ENCODE data around the gene IFI44. TPM values are rescaled to one million over a fixed set of nuclear protein-coding genes. Genes with fewer than 3 reads are reported as not detected.
A peak's percentile ranks its signal among the peaks of the same experiment; 100 is the strongest.

Gene IFI44
- total RNA-seq, 2 experiments from 2014 or later = 43.1 to 55.4 TPM

- DNase-seq (no peak), ATAC-seq (no peak)
- intact Hi-C loops (cut with DNase I, micrococcal nuclease) = loop anchor here in 1 of 2 experiments (10.0 kb wide), 1 partner anchor 675 kb away; the partner anchor contains the start of gene FUBP1
- Mint-ChIP-seq H3K9me3 (ENCODE audit: low read depth) (peaks cover 19% of the 10 kb centered on the region), H3K36me3 (ENCODE audit: low read depth) (peaks cover 29% of the 10 kb centered on the region), H3K4me1 (peaks cover 54% of the 10 kb centered on the region), H3K27me3 (no peaks in the 10 kb centered on the region), H3K27ac (peak overlapping the region; percentile 84), H3K4me3 (peak overlapping the region; percentile 76)
- ChIA-PET CTCF (interaction anchor here (0.8 to 1.7 kb wide), 9 partner anchors 15 to 505 kb away, joined by 3 to 12 read pairs (median 5); partner anchors contain the start of gene IFI44L), POLR2A (no interaction called here)
These were observed 556 bp downstream of the IFI44 start for GRCh38 chr1:78650114-78650660.

GRCh38 chr1:78651241-78651640 lies 1.6 kb downstream of the IFI44 start:
- POLR2A ChIA-PET = no interaction called here
- peak; percentile 68 for ATAC-seq
- Mint-ChIP-seq H3K9me3 (ENCODE audit: low read depth) (peaks cover 15% of the 10 kb centered on the region), H3K4me1 (peaks cover 48% of the 10 kb centered on the region), H3K4me3 (peak overlapping the region; percentile 76), H3K27me3 (no peaks in the 10 kb centered on the region), H3K27ac (peak overlapping the region; percentile 84), H3K36me3 (ENCODE audit: low read depth) (peaks cover 38% of the 10 kb centered on the region)
- intact Hi-C loops (cut with DNase I, micrococcal nuclease) = loop anchor here in 1 of 2 experiments (10.0 kb wide), 1 partner anchor 676 kb away; the partner anchor contains the start of gene FUBP1
- CTCF ChIA-PET = interaction anchor here (0.8 to 1.0 kb wide), 3 partner anchors 22 to 1074 kb away, joined by 3 read pairs; no protein-coding TSS in a partner anchor
- DNase-seq = peak; percentile 35

- peaks cover 33% of the 10 kb centered on the region for H3K36me3 Mint-ChIP-seq (ENCODE audit: low read depth)
- DNase-seq (no peak), ATAC-seq (no peak)
- intact Hi-C loops (cut with DNase I, micrococcal nuclease) = loop anchor here in 1 of 2 experiments (10.0 kb wide), 1 partner anchor 677 kb away; the partner anchor contains the start of gene FUBP1
- H3K27me3 Mint-ChIP-seq = no peaks in the 10 kb centered on the region
- CTCF ChIA-PET = no interaction called here
- peaks cover 12% of the 10 kb centered on the region for H3K9me3 Mint-ChIP-seq (ENCODE audit: low read depth)
- H3K4me3 Mint-ChIP-seq = peak overlapping the region; percentile 76
- H3K27ac Mint-ChIP-seq = peak overlapping the region; percentile 84
- POLR2A ChIA-PET = no interaction called here
- peaks cover 40% of the 10 kb centered on the region for H3K4me1 Mint-ChIP-seq
These were observed 2.5 kb downstream of the IFI44 start for GRCh38 chr1:78652019-78652560.

- no peak overlapping the region for H3K27ac Mint-ChIP-seq
- DNase-seq (no peak), ATAC-seq (no peak)
- CTCF ChIA-PET = interaction anchor here (1.8 kb wide), 1 partner anchor 36 kb away, joined by 4 read pairs; no protein-coding TSS in a partner anchor
- H3K4me1 Mint-ChIP-seq = peaks cover 9% of the 10 kb centered on the region
- no peaks in the 10 kb centered on the region for H3K27me3 Mint-ChIP-seq
- intact Hi-C loops (cut with DNase I, micrococcal nuclease) = loop anchor here in 1 of 2 experiments (10.0 kb wide), 1 partner anchor 684 kb away; the partner anchor contains the start of gene FUBP1
- H3K9me3 Mint-ChIP-seq (ENCODE audit: low read depth) = no peaks in the 10 kb centered on the region
- H3K36me3 Mint-ChIP-seq (ENCODE audit: low read depth) = peaks cover 45% of the 10 kb centered on the region
- POLR2A ChIA-PET = interaction anchor here (0.5 kb wide), 1 partner anchor 586 kb away, joined by 3 read pairs; no protein-coding TSS in a partner anchor
- H3K4me3 Mint-ChIP-seq = no peak overlapping the region
These were observed 9.3 kb downstream of the IFI44 start for GRCh38 chr1:78658901-78659300.

- Mint-ChIP-seq H3K27ac (no peak overlapping the region), H3K4me3 (no peak overlapping the region), H3K36me3 (ENCODE audit: low read depth) (peaks cover 25% of the 10 kb centered on the region), H3K9me3 (ENCODE audit: low read depth) (no peaks in the 10 kb centered on the region), H3K4me1 (peaks cover 2% of the 10 kb centered on the region), H3K27me3 (no peaks in the 10 kb centered on the region)
- DNase-seq = no peak
- ChIA-PET CTCF (no interaction called here), POLR2A (no interaction called here)
- no peak for ATAC-seq
- intact Hi-C loops (cut with DNase I, micrococcal nuclease) = no loop called here
These were observed 14.3 kb downstream of the IFI44 start for GRCh38 chr1:78663923-78664322.

GRCh38 chr1:78664763-78665162 lies 15.1 kb downstream of the IFI44 start:
- Mint-ChIP-seq H3K9me3 (ENCODE audit: low read depth) (no peaks in the 10 kb centered on the region), H3K27ac (no peak overlapping the region), H3K36me3 (ENCODE audit: low read depth) (peaks cover 22% of the 10 kb centered on the region), H3K27me3 (no peaks in the 10 kb centered on the region), H3K4me3 (no peak overlapping the region), H3K4me1 (peaks cover under 1% of the 10 kb centered on the region)
- CTCF ChIA-PET = interaction anchor here (0.9 to 1.0 kb wide), 2 partner anchors 15 to 519 kb away, joined by 4 read pairs; partner anchors contain the start of gene IFI44
- ATAC-seq (peak; percentile 87), DNase-seq (no peak)
- POLR2A ChIA-PET = no interaction called here
- intact Hi-C loops (cut with DNase I, micrococcal nuclease) = no loop called here

GRCh38 chr1:78665809-78666208 lies 16.2 kb downstream of the IFI44 start:
- no peak overlapping the region for H3K27ac Mint-ChIP-seq
- ATAC-seq = no peak

GRCh38 chr1:78667939-78668338 lies 18.3 kb downstream of the IFI44 start:
- ChIA-PET CTCF (interaction anchor here (0.7 to 4.4 kb wide), 3 partner anchors 8 to 322 kb away, joined by 3 to 20 read pairs (median 12); no protein-coding TSS in a partner anchor), POLR2A (no interaction called here)
- no peaks in the 10 kb centered on the region for H3K27me3 Mint-ChIP-seq
- H3K9me3 Mint-ChIP-seq (ENCODE audit: low read depth) = no peaks in the 10 kb centered on the region
- ATAC-seq (no peak), DNase-seq (no peak)
- no peak overlapping the region for H3K4me3 Mint-ChIP-seq
- H3K27ac Mint-ChIP-seq = no peak overlapping the region
- peaks cover 7% of the 10 kb centered on the region for H3K36me3 Mint-ChIP-seq (ENCODE audit: low read depth)
- intact Hi-C loops (cut with DNase I, micrococcal nuclease) = no loop called here
- peaks cover 7% of the 10 kb centered on the region for H3K4me1 Mint-ChIP-seq

More at GRCh38 chr1:78665809-78666208, 16.2 kb downstream of the IFI44 start:
- Mint-ChIP-seq H3K27me3 (no peaks in the 10 kb centered on the region), H3K4me1 (peaks cover 2% of the 10 kb centered on the region), H3K36me3 (ENCODE audit: low read depth) (peaks cover 15% of the 10 kb centered on the region), H3K9me3 (ENCODE audit: low read depth) (no peaks in the 10 kb centered on the region), H3K4me3 (no peak overlapping the region)
- ChIA-PET POLR2A (no interaction called here), CTCF (interaction anchor here (0.6 to 2.6 kb wide), 2 partner anchors 10 to 13 kb away, joined by 3 to 12 read pairs; no protein-coding TSS in a partner anchor)
- intact Hi-C loops (cut with DNase I, micrococcal nuclease) = no loop called here
- no peak for DNase-seq

- H3K27me3 Mint-ChIP-seq = no peaks in the 10 kb centered on the region
- ChIA-PET POLR2A (no interaction called here), CTCF (interaction anchor here (4.4 kb wide), 1 partner anchor 51 kb away, joined by 20 read pairs; no protein-coding TSS in a partner anchor)
- no peaks in the 10 kb centered on the region for H3K9me3 Mint-ChIP-seq (ENCODE audit: low read depth)
- ATAC-seq = no peak
- no peak overlapping the region for H3K4me3 Mint-ChIP-seq
- intact Hi-C loops (cut with DNase I, micrococcal nuclease) = no loop called here
- peaks cover 3% of the 10 kb centered on the region for H3K36me3 Mint-ChIP-seq (ENCODE audit: low read depth)
- H3K4me1 Mint-ChIP-seq = peaks cover 7% of the 10 kb centered on the region
- H3K27ac Mint-ChIP-seq = no peak overlapping the region
- no peak for DNase-seq
These were observed 18.8 kb downstream of the IFI44 start for GRCh38 chr1:78668427-78668826.

GRCh38 chr1:78672428-78672827 lies 22.8 kb downstream of the IFI44 start:
- intact Hi-C loops (cut with DNase I, micrococcal nuclease) = loop anchor here in 1 of 2 experiments (10.0 kb wide), 1 partner anchor 338 kb away; no protein-coding TSS in a partner anchor
- no peaks in the 10 kb centered on the region for H3K9me3 Mint-ChIP-seq (ENCODE audit: low read depth)
- H3K4me1 Mint-ChIP-seq = peaks cover 7% of the 10 kb centered on the region
- no peak overlapping the region for H3K4me3 Mint-ChIP-seq
- ATAC-seq = no peak
- ChIA-PET POLR2A (no interaction called here), CTCF (interaction anchor here (0.9 to 4.9 kb wide), 8 partner anchors 9 to 530 kb away, joined by 3 to 26 read pairs (median 4); partner anchors contain the start of gene IFI44L)
- no peaks in the 10 kb centered on the region for H3K27me3 Mint-ChIP-seq
- H3K27ac Mint-ChIP-seq = no peak overlapping the region
- H3K36me3 Mint-ChIP-seq (ENCODE audit: low read depth) = no peaks in the 10 kb centered on the region
- no peak for DNase-seq

GRCh38 chr1:78673120-78673519 lies 23.5 kb downstream of the IFI44 start:
- ATAC-seq = peak; percentile 80
- H3K9me3 Mint-ChIP-seq (ENCODE audit: low read depth) = no peaks in the 10 kb centered on the region
- no peaks in the 10 kb centered on the region for H3K27me3 Mint-ChIP-seq
- no peak overlapping the region for H3K4me3 Mint-ChIP-seq
- no peak overlapping the region for H3K27ac Mint-ChIP-seq
- no peaks in the 10 kb centered on the region for H3K36me3 Mint-ChIP-seq (ENCODE audit: low read depth)
- intact Hi-C loops (cut with DNase I, micrococcal nuclease) = loop anchor here in 1 of 2 experiments (10.0 kb wide), 1 partner anchor 338 kb away; no protein-coding TSS in a partner anchor
- ChIA-PET CTCF (interaction anchor here (0.5 to 4.9 kb wide), 15 partner anchors 9 to 1718 kb away, joined by 3 to 26 read pairs (median 3); partner anchors contain the start of gene IFI44L), POLR2A (no interaction called here)
- H3K4me1 Mint-ChIP-seq = peaks cover 9% of the 10 kb centered on the region
- peak; percentile 58 for DNase-seq
